ENCODE results near the gene ZNF705A.
A peak's percentile ranks its signal among the peaks of the same experiment; 100 is the strongest.
"Not testable (repeated sequence)": the region's sequence is repeated elsewhere in the genome, so short reads cannot be mapped to it uniquely, and the experiment has no call there.

Gene ZNF705A

GRCh38 chr12:8179989-8180585 is 23.3 kb downstream of the ZNF705A start:
- not testable (repeated sequence) for H3K36me3 ChIP-seq (ENCODE audit: low read depth); H3K27me3 ChIP-seq (ENCODE audit: insufficient read depth, poor library complexity, severe bottlenecking); H3K27ac ChIP-seq (ENCODE audit: poor library complexity, severe bottlenecking); ATAC-seq (ENCODE audit: low read depth); H3K9me3 ChIP-seq (ENCODE audit: severe bottlenecking); H3K4me1 ChIP-seq (ENCODE audit: insufficient read depth, poor library complexity, severe bottlenecking)
- H3K4me3 ChIP-seq (ENCODE audit: severe bottlenecking), result peak overlapping the region; percentile 49
- peak; percentile 38 for DNase-seq (ENCODE audit: low spot score)
- peak; percentile 74 for TF ChIP-seq CTCF (IDR thresholded peaks at IDR 0.05; ENCODE audit: poor library complexity, severe bottlenecking)

- H3K4me3 ChIP-seq (ENCODE audit: severe bottlenecking); ATAC-seq (ENCODE audit: low read depth); H3K9me3 ChIP-seq (ENCODE audit: severe bottlenecking); H3K27me3 ChIP-seq (ENCODE audit: insufficient read depth, poor library complexity, severe bottlenecking); H3K36me3 ChIP-seq (ENCODE audit: low read depth); H3K4me1 ChIP-seq (ENCODE audit: insufficient read depth, poor library complexity, severe bottlenecking); DNase-seq (ENCODE audit: low spot score); H3K27ac ChIP-seq (ENCODE audit: poor library complexity, severe bottlenecking): not testable (repeated sequence)
Observed at GRCh38 chr12:8181271-8181670, 24.5 kb downstream of the ZNF705A start.

DNA sequence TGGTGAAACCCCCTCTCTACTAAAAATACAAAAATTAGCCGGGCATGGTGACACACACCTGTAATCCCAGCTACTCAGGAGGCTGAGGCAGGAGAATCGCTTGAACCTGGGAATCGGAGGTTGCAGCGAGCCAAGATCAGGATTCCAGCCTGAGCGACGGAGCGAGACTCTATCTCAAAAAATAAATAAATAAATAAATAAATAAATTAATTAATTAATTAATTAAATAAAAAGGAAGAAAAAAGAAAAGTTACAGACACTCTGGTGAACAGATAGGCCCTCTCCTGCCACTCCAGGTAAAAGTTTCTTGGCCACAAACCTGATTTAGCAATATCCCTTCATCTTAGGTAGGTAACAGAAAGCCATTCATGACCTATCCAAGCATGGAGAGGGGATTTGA is 26.1 kb downstream of the ZNF705A start:
- not testable (repeated sequence) for H3K4me3 ChIP-seq (ENCODE audit: severe bottlenecking)

GRCh38 chr12:8183346-8183745 is 26.5 kb downstream of the ZNF705A start:
- not testable (repeated sequence) for H3K36me3 ChIP-seq (ENCODE audit: low read depth); H3K4me1 ChIP-seq (ENCODE audit: insufficient read depth, poor library complexity, severe bottlenecking); H3K27ac ChIP-seq (ENCODE audit: poor library complexity, severe bottlenecking); H3K9me3 ChIP-seq (ENCODE audit: severe bottlenecking); DNase-seq (ENCODE audit: low spot score); H3K4me3 ChIP-seq (ENCODE audit: severe bottlenecking); H3K27me3 ChIP-seq (ENCODE audit: insufficient read depth, poor library complexity, severe bottlenecking); ATAC-seq (ENCODE audit: low read depth)

More for the DNA sequence above, 26.1 kb downstream of the ZNF705A start:
- not testable (repeated sequence) for H3K27me3 ChIP-seq (ENCODE audit: insufficient read depth, poor library complexity, severe bottlenecking); H3K4me1 ChIP-seq (ENCODE audit: insufficient read depth, poor library complexity, severe bottlenecking); H3K9me3 ChIP-seq (ENCODE audit: severe bottlenecking); H3K27ac ChIP-seq (ENCODE audit: poor library complexity, severe bottlenecking); ATAC-seq (ENCODE audit: low read depth); H3K36me3 ChIP-seq (ENCODE audit: low read depth); DNase-seq (ENCODE audit: low spot score)

- not testable (repeated sequence) for ATAC-seq (ENCODE audit: low read depth); H3K4me1 ChIP-seq (ENCODE audit: insufficient read depth, poor library complexity, severe bottlenecking); H3K27me3 ChIP-seq (ENCODE audit: insufficient read depth, poor library complexity, severe bottlenecking); H3K36me3 ChIP-seq (ENCODE audit: low read depth); H3K9me3 ChIP-seq (ENCODE audit: severe bottlenecking); H3K4me3 ChIP-seq (ENCODE audit: severe bottlenecking); H3K27ac ChIP-seq (ENCODE audit: poor library complexity, severe bottlenecking); DNase-seq (ENCODE audit: low spot score)
Observed at GRCh38 chr12:8184206-8184605, 27.4 kb downstream of the ZNF705A start.

DNA sequence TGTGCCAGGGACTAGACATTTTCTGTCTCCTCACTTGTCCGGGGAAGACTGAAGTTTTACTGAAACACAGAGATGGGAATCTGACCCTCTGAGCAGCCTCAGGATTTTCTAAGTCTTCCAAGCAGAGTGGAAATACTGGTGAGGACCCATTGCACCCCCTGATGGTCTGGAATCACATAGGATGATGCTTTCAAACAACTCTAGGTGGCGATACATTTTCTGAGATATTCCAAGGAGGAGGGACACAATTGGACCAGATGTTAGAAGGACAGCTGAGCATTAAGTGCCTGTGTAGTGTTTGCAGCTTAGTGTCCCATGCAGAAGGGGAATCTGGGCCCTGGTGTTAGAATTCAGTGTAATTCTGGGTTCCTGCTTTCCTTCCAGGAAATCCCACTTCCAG is 31.3 kb downstream of the ZNF705A start:
- not testable (repeated sequence) for DNase-seq (ENCODE audit: low spot score); H3K36me3 ChIP-seq (ENCODE audit: low read depth); H3K4me3 ChIP-seq (ENCODE audit: severe bottlenecking); H3K9me3 ChIP-seq (ENCODE audit: severe bottlenecking); H3K27me3 ChIP-seq (ENCODE audit: insufficient read depth, poor library complexity, severe bottlenecking); H3K27ac ChIP-seq (ENCODE audit: poor library complexity, severe bottlenecking); ATAC-seq (ENCODE audit: low read depth); H3K4me1 ChIP-seq (ENCODE audit: insufficient read depth, poor library complexity, severe bottlenecking)

GRCh38 chr12:8197685-8198308 is 41.0 kb downstream of the ZNF705A start:
- ATAC-seq (ENCODE audit: low read depth); H3K27ac ChIP-seq (ENCODE audit: poor library complexity, severe bottlenecking); H3K27me3 ChIP-seq (ENCODE audit: insufficient read depth, poor library complexity, severe bottlenecking); H3K36me3 ChIP-seq (ENCODE audit: low read depth); H3K4me1 ChIP-seq (ENCODE audit: insufficient read depth, poor library complexity, severe bottlenecking); H3K4me3 ChIP-seq (ENCODE audit: severe bottlenecking); H3K9me3 ChIP-seq (ENCODE audit: severe bottlenecking); DNase-seq (ENCODE audit: low spot score): not testable (repeated sequence)

GRCh38 chr12:8218711-8219382 is 62.0 kb downstream of the ZNF705A start:
- not testable (repeated sequence) for H3K4me1 ChIP-seq (ENCODE audit: insufficient read depth, poor library complexity, severe bottlenecking); DNase-seq (ENCODE audit: low spot score); H3K36me3 ChIP-seq (ENCODE audit: low read depth); ATAC-seq (ENCODE audit: low read depth); H3K27ac ChIP-seq (ENCODE audit: poor library complexity, severe bottlenecking); H3K4me3 ChIP-seq (ENCODE audit: severe bottlenecking); H3K9me3 ChIP-seq (ENCODE audit: severe bottlenecking); H3K27me3 ChIP-seq (ENCODE audit: insufficient read depth, poor library complexity, severe bottlenecking)

DNA sequence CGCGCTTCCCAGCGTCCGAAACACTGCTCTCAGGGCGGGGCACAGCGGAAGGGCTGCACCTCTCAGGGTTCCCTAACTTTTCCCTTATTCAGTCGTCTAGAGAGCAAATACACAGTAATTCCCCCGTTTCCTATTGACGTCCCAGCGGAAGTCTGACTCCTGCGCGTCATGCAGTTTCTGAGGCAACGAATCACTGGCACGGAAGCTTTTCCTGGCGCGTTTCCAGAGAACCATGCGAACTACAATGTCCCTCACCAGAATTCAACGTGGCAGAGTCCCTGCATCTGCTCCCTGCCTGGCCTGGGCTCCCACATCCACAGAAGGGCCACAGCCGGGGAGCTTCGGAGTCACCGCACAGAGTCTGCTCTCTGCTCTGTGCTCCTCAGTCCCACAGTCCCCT is 64.6 kb downstream of the ZNF705A start:
- not testable (repeated sequence) for H3K4me3 ChIP-seq (ENCODE audit: severe bottlenecking); H3K27me3 ChIP-seq (ENCODE audit: insufficient read depth, poor library complexity, severe bottlenecking); H3K36me3 ChIP-seq (ENCODE audit: low read depth); H3K27ac ChIP-seq (ENCODE audit: poor library complexity, severe bottlenecking); H3K9me3 ChIP-seq (ENCODE audit: severe bottlenecking); H3K4me1 ChIP-seq (ENCODE audit: insufficient read depth, poor library complexity, severe bottlenecking); ATAC-seq (ENCODE audit: low read depth); DNase-seq (ENCODE audit: low spot score)

GRCh38 chr12:8221844-8222243 is 65.0 kb downstream of the ZNF705A start:
- H3K27ac ChIP-seq (ENCODE audit: poor library complexity, severe bottlenecking); ATAC-seq (ENCODE audit: low read depth); H3K4me3 ChIP-seq (ENCODE audit: severe bottlenecking); H3K9me3 ChIP-seq (ENCODE audit: severe bottlenecking); H3K27me3 ChIP-seq (ENCODE audit: insufficient read depth, poor library complexity, severe bottlenecking); H3K36me3 ChIP-seq (ENCODE audit: low read depth); DNase-seq (ENCODE audit: low spot score); H3K4me1 ChIP-seq (ENCODE audit: insufficient read depth, poor library complexity, severe bottlenecking): not testable (repeated sequence)

All from RWPE2 (cell line).